ENCODE data around the gene DCLK2. TPM values are rescaled to one million over a fixed set of nuclear protein-coding genes. Genes with fewer than 3 reads are reported as not detected.

The DCLK2 gene
- total and polyA plus RNA-seq, 2 of the 8 experiments (the other 6 are each of a cell fraction or from before 2014, with no cell fraction given) = 0.32 to 0.37 TPM

DNA sequence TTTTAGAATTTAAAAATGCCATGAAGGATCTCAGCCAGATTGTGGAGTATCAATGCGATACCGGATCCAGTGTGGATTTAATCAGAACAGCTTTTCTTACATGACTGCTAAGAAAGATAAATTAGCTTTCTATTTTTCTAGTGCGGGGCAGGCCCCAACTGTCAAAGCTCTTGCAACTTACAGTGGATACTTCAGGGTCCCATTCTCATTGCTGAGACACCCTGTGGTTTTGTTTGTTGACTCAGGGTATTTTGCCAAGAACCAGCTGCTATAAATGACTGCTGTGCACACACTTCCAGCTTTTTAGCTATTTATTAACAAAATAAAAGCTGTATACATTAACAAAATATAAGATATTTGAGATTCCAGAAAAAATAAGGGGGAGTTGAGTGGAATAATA lies 166.4 kb downstream of the DCLK2 start:
- no peak overlapping the region for H3K27ac ChIP-seq (ENCODE audit: low read depth, low read length)
- H2AFZ ChIP-seq (ENCODE audit: low read length) = no peak overlapping the region
- no peaks in the 10 kb centered on the region for H3K79me1 ChIP-seq (ENCODE audit: low read depth, low read length)
- no peak overlapping the region for H2BK5ac ChIP-seq (ENCODE audit: low read depth, low read length)
- POLR2A ChIA-PET (ENCODE audit: partially characterized antibody) = no interaction called here
- no peaks in the 10 kb centered on the region for H3K79me2 ChIP-seq (ENCODE audit: control insufficient read depth in 1 of 2, insufficient read depth in 2 of 2, low read length in 2 of 2)
- H3K4me1 ChIP-seq (replicated peaks in 1 of 4; ENCODE audit: control insufficient read depth in 3 of 4, insufficient read depth in 4 of 4, low read length in 3 of 4) = peaks cover 0 to 2% (median 0%) of the 10 kb centered on the region in 4 experiments; a peak in 1 of 7 replicates
- no peak overlapping the region for H2BK120ac ChIP-seq (replicated peaks; ENCODE audit: low read depth, low read length)
- FAIRE-seq (no peak), DNase-seq (ENCODE audit: low read depth in 1 of 2, low spot score in 2 of 2) (no peak)
- no peak overlapping the region for H3K4ac ChIP-seq (replicated peaks; ENCODE audit: insufficient read length, low read depth, low read length)
- no peaks in the 10 kb centered on the region for H4K20me1 ChIP-seq (replicated peaks in 1 of 2; ENCODE audit: control insufficient read depth in 1 of 2, insufficient read depth in 2 of 2, low read length in 2 of 2)
- H3K14ac ChIP-seq (ENCODE audit: insufficient read length) = no peak overlapping the region
- no peak overlapping the region for H4K91ac ChIP-seq (replicated peaks; ENCODE audit: insufficient read length, low read length)
- H3K4me2 ChIP-seq (ENCODE audit: insufficient read depth in 1 of 2, low read depth in 2 of 2, low read length in 2 of 2) = peak overlapping the region in 1 of 2 experiments; percentile 18; a peak in 2 of 4 replicates
- no peaks in the 10 kb centered on the region for H3K27me3 ChIP-seq (replicated peaks in 1 of 4; ENCODE audit: control insufficient read depth in 3 of 4, extremely low read depth in 1 of 4, insufficient read depth in 3 of 4, low read length in 3 of 4)
- H2BK12ac ChIP-seq (ENCODE audit: low read depth, low read length) = no peak overlapping the region
- no peak overlapping the region for H2BK15ac ChIP-seq (ENCODE audit: low read length)
- no peak overlapping the region for H4K8ac ChIP-seq (ENCODE audit: extremely low read depth, insufficient read depth, low read length)
- no peak overlapping the region for H3K23ac ChIP-seq (ENCODE audit: insufficient read length)
- H2BK20ac ChIP-seq (ENCODE audit: low read length) = no peak overlapping the region
- no peaks in the 10 kb centered on the region for H3K36me3 ChIP-seq (ENCODE audit: control insufficient read depth in 2 of 4, insufficient read depth in 4 of 4, low read length in 3 of 4)
- no peaks in the 10 kb centered on the region for H3K9me3 ChIP-seq (ENCODE audit: insufficient read depth in 2 of 2, low read depth in 1 of 2, low read length in 1 of 2)
- no peak overlapping the region for H3K56ac ChIP-seq (replicated peaks; ENCODE audit: insufficient read length, low read depth, low read length)
- H3K18ac ChIP-seq (ENCODE audit: extremely low read depth, low read length) = no peak overlapping the region
- no peak overlapping the region for H2AK5ac ChIP-seq (ENCODE audit: low read depth, low read length)
- H3K23me2 ChIP-seq (ENCODE audit: low read depth, low read length) = no peaks in the 10 kb centered on the region
- TF ChIP-seq, protein P1, sequence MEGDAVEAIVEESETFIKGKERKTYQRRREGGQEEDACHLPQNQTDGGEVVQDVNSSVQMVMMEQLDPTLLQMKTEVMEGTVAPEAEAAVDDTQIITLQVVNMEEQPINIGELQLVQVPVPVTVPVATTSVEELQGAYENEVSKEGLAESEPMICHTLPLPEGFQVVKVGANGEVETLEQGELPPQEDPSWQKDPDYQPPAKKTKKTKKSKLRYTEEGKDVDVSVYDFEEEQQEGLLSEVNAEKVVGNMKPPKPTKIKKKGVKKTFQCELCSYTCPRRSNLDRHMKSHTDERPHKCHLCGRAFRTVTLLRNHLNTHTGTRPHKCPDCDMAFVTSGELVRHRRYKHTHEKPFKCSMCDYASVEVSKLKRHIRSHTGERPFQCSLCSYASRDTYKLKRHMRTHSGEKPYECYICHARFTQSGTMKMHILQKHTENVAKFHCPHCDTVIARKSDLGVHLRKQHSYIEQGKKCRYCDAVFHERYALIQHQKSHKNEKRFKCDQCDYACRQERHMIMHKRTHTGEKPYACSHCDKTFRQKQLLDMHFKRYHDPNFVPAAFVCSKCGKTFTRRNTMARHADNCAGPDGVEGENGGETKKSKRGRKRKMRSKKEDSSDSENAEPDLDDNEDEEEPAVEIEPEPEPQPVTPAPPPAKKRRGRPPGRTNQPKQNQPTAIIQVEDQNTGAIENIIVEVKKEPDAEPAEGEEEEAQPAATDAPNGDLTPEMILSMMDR (IDR thresholded peaks at IDR 0.05; ENCODE audit: control extremely low read depth in 1 of 3, insufficient read depth in 1 of 3, low read depth in 1 of 3, low read length in 3 of 3) = no peak
- TF ChIP-seq CHD1 (IDR thresholded peaks at IDR 0.05; ENCODE audit: low read depth, low read length) (no peak), TBP (IDR thresholded peaks at IDR 0.05; ENCODE audit: low read depth, low read length) (no peak), CBX5 (IDR thresholded peaks at IDR 0.05; ENCODE audit: low read depth, low read length) (no peak), CTBP2 (IDR thresholded peaks at IDR 0.05; ENCODE audit: borderline replicate concordance, insufficient read depth, insufficient read length, low read length) (no peak), TAF7 (optimal IDR thresholded peaks at IDR 0.05; ENCODE audit: borderline replicate concordance, low read depth, low read length) (no peak), SIRT6 (IDR thresholded peaks at IDR 0.05; ENCODE audit: low read length) (no peak), CBX8 (IDR thresholded peaks at IDR 0.05; ENCODE audit: borderline replicate concordance, low read depth, low read length) (no peak), BRCA1 (IDR thresholded peaks at IDR 0.05; ENCODE audit: low read depth, low read length) (no peak)
- no peak overlapping the region for H3K9ac ChIP-seq (replicated peaks in 1 of 4; ENCODE audit: extremely low read depth in 1 of 4, low read depth in 3 of 4, low read length in 3 of 4)
- CTCF ChIA-PET (ENCODE audit: partially characterized antibody) = interaction anchor here (1.0 to 4.8 kb wide), 9 partner anchors 9 to 297 kb away, joined by 3 to 53 read pairs (median 7); no protein-coding TSS in a partner anchor
- H4K5ac ChIP-seq (ENCODE audit: insufficient read length, low read depth, low read length) = no peak overlapping the region
- H3K4me3 ChIP-seq (ENCODE audit: extremely low read depth in 1 of 4, insufficient read depth in 2 of 4, low read depth in 3 of 4, low read length in 4 of 4) = no peak overlapping the region
- WGBS, 2 experiments (ENCODE audit: extremely low coverage in 1 of 2, insufficient coverage in 1 of 2, insufficient read length in 1 of 2, insufficient replicate concordance in 2 of 2, low coverage in 1 of 2, low lambda C conversion rate in 2 of 2, missing lambda C conversion rate in 1 of 2) = 75% methylated on average over 3 of the region's 3 CpGs; no CpG with 5 or more reads in 1 of the 2 experiments
